ENCODE data around the gene CHP2. TPM values are rescaled to one million over a fixed set of nuclear protein-coding genes. Genes with fewer than 3 reads are reported as not detected.

The CHP2 gene
- total RNA-seq (2016; rRNA removed; fragmentation: Illumina TruSeq; extraction: Trizol) (not detected in 2 replicates), polyA plus RNA-seq (2011; rRNA removed) (0.03 TPM in 1 of 2 replicates, not detected in the other), polyA minus RNA-seq (2011; rRNA and poly(A)+ RNA removed; ENCODE audit: low replicate concordance) (not detected in 2 replicates), Bru-seq, nascent RNA (not detected), BruChase-seq, experiment 1, labeled RNA remaining after a 6-hour chase (not detected), BruChase-seq, experiment 2, labeled RNA remaining after a 2-hour chase (percentile 12 among the genes with signal in this experiment)
- total RNA-seq (2016; cell fraction: cytosol; rRNA removed; fragmentation: Illumina TruSeq; extraction: Trizol; ENCODE audit: low read depth), result not detected in 2 replicates
- total RNA-seq (2016; cell fraction: insoluble cytoplasmic fraction; rRNA removed; fragmentation: Illumina TruSeq; extraction: Trizol), result not detected in 2 replicates
- 0.07 and 0.09 TPM in 2 replicates for total RNA-seq (2016; cell fraction: membrane; rRNA removed; fragmentation: Illumina TruSeq; extraction: Trizol)
- total RNA-seq (2016; cell fraction: nucleus; rRNA removed; fragmentation: Illumina TruSeq; extraction: Trizol), result not detected in 2 replicates
- not detected in 2 replicates for polyA plus RNA-seq (2011; cell fraction: cytosol; rRNA removed)
- not detected in 2 replicates for polyA plus RNA-seq (2011; cell fraction: nucleus; rRNA removed)
- polyA plus RNA-seq (2012), result 0.36 and 0.39 TPM in 2 replicates
- polyA plus RNA-seq (2016; cell fraction: cytosol; fragmentation: Illumina TruSeq; extraction: Trizol; ENCODE audit: low read depth), result not detected in 2 replicates
- 0.10 and 0.15 TPM in 2 replicates for polyA plus RNA-seq (2016; cell fraction: insoluble cytoplasmic fraction; fragmentation: Illumina TruSeq; extraction: Trizol; ENCODE audit: low read depth)
- not detected in 2 replicates for polyA plus RNA-seq (2016; cell fraction: membrane; fragmentation: Illumina TruSeq; extraction: Trizol; ENCODE audit: low read depth)
- polyA plus RNA-seq (2016; cell fraction: nucleus; fragmentation: Illumina TruSeq; extraction: Trizol; ENCODE audit: insufficient read depth, low read depth), result 0.19 TPM in 1 of 2 replicates, not detected in the other
- not detected in 2 replicates for polyA minus RNA-seq (2011; cell fraction: cytosol; rRNA and poly(A)+ RNA removed)
- not detected in 2 replicates for polyA minus RNA-seq (2011; cell fraction: nucleus; rRNA and poly(A)+ RNA removed)
- long read RNA-seq, experiment 1, result 0 reads
- long read RNA-seq, experiment 2, result 0 reads

- H3K27me3 ChIP-seq (ENCODE audit: control insufficient read depth in 1 of 2, insufficient read depth in 2 of 2, low read length in 2 of 2), result peaks cover 5 to 24% of the 10 kb centered on the region in 2 experiments; a peak in 4 of 5 replicates
- no peaks in the 10 kb centered on the region for H4K20me1 ChIP-seq (ENCODE audit: insufficient read depth, low read length)
- peak; percentile 50 for ATAC-seq
- H3K4me2 ChIP-seq (ENCODE audit: low read depth, low read length), result peak within 1 kb of the TSS; percentile 64
- peak within 1 kb of the TSS; percentile 20 to 61 (median 36); a peak in 5 of 6 replicates for H3K4me3 ChIP-seq (replicated peaks in 1 of 3; ENCODE audit: insufficient read depth in 1 of 3, low read depth in 2 of 3, low read length in 3 of 3)
- FAIRE-seq, result no peak
- no peak for DNase-seq (ENCODE audit: low spot score)
- no peaks in the 10 kb centered on the region for H3K9me3 ChIP-seq (ENCODE audit: low read length)
- H3K9ac ChIP-seq (ENCODE audit: insufficient read depth, low read depth, low read length), result no peak within 1 kb of the TSS
- BruUV-seq (replicated peaks), result no TSS peak
- in situ Hi-C loops (cut with HindIII; ENCODE audit: extremely low pct_ligation_motif_present, low pct_unique_long_range_greater_than_20kb) (no loop called here), intact Hi-C loops (cut with micrococcal nuclease; ENCODE audit: unreplicated experiment) (no loop called here)
- H3K79me2 ChIP-seq (ENCODE audit: insufficient read depth, low read length), result no peaks in the 10 kb centered on the region
- H3K36me3 ChIP-seq (replicated peaks in 1 of 2; ENCODE audit: control insufficient read depth in 1 of 2, insufficient read depth in 2 of 2, low read length in 2 of 2), result no peaks in the 10 kb centered on the region
- no peak within 1 kb of the TSS for H2AFZ ChIP-seq (ENCODE audit: low read length)
- peaks cover 9% of the 10 kb centered on the region; the same call in 1 of the 2 replicates for H3K4me1 ChIP-seq (ENCODE audit: insufficient read depth, low read length)
- H3K27ac ChIP-seq (ENCODE audit: extremely low read length, insufficient read depth, low read length), result no peak within 1 kb of the TSS
- 57% methylated on average over 79 of the region's 80 CpGs for WGBS (ENCODE audit: low lambda C conversion rate)
- ChIA-PET POLR2A (no interaction called here), CTCF (ENCODE audit: low intra/inter-chr PET ratio, low total read pairs) (no interaction called here)
- TF ChIP-seq SETDB1 (CRISPR knock-in tag; IDR thresholded peaks at IDR 0.05; ENCODE audit: borderline replicate concordance) (0 out of 2 replicates have a peak, but pooled peaks have one; percentile 52), ZNF264 (CRISPR knock-in tag; IDR thresholded peaks at IDR 0.05) (no peak), RARG (CRISPR knock-in tag; IDR thresholded peaks at IDR 0.05; ENCODE audit: low read depth) (no peak), HIVEP1 (CRISPR knock-in tag; IDR thresholded peaks at IDR 0.05) (0 out of 2 replicates have a peak, but pooled peaks have one; percentile 30), ZNF781 (CRISPR knock-in tag; IDR thresholded peaks at IDR 0.05; ENCODE audit: borderline replicate concordance, not compliant biosample characterization) (peak; percentile 17), FIP1L1 (IDR thresholded peaks at IDR 0.05; ENCODE audit: borderline replicate concordance, insufficient read depth, low read depth, low read length) (no peak), ZNF709 (CRISPR knock-in tag; IDR thresholded peaks at IDR 0.05) (peak; percentile 45; the same call in 1 of the 2 replicates), MTF1 (CRISPR knock-in tag; IDR thresholded peaks at IDR 0.05) (no peak), ZSCAN12 (CRISPR knock-in tag; IDR thresholded peaks at IDR 0.05) (no peak), CREB1 (IDR thresholded peaks at IDR 0.05) (no peak), CREB1 (CRISPR knock-in tag; IDR thresholded peaks at IDR 0.05) (no peak), SMC3 (IDR thresholded peaks at IDR 0.05; ENCODE audit: low read length) (no peak), AGO2 (optimal IDR thresholded peaks at IDR 0.05; ENCODE audit: low read depth, low read length) (peak; percentile 48), ZFP90 (CRISPR knock-in tag; IDR thresholded peaks at IDR 0.05; ENCODE audit: borderline replicate concordance) (0 out of 2 replicates have a peak, but pooled peaks have one; percentile 30), DR1 (CRISPR knock-in tag; IDR thresholded peaks at IDR 0.05) (0 out of 2 replicates have a peak, but pooled peaks have one; percentile 26)
- TF ChIP-seq, protein P1, sequence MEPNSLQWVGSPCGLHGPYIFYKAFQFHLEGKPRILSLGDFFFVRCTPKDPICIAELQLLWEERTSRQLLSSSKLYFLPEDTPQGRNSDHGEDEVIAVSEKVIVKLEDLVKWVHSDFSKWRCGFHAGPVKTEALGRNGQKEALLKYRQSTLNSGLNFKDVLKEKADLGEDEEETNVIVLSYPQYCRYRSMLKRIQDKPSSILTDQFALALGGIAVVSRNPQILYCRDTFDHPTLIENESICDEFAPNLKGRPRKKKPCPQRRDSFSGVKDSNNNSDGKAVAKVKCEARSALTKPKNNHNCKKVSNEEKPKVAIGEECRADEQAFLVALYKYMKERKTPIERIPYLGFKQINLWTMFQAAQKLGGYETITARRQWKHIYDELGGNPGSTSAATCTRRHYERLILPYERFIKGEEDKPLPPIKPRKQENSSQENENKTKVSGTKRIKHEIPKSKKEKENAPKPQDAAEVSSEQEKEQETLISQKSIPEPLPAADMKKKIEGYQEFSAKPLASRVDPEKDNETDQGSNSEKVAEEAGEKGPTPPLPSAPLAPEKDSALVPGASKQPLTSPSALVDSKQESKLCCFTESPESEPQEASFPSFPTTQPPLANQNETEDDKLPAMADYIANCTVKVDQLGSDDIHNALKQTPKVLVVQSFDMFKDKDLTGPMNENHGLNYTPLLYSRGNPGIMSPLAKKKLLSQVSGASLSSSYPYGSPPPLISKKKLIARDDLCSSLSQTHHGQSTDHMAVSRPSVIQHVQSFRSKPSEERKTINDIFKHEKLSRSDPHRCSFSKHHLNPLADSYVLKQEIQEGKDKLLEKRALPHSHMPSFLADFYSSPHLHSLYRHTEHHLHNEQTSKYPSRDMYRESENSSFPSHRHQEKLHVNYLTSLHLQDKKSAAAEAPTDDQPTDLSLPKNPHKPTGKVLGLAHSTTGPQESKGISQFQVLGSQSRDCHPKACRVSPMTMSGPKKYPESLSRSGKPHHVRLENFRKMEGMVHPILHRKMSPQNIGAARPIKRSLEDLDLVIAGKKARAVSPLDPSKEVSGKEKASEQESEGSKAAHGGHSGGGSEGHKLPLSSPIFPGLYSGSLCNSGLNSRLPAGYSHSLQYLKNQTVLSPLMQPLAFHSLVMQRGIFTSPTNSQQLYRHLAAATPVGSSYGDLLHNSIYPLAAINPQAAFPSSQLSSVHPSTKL (CRISPR knock-in tag; IDR thresholded peaks at IDR 0.05), result 0 out of 2 replicates have a peak, but pooled peaks have one; percentile 17
These were observed at the start of gene CHP2 for GRCh38 chr16:23754594-23755483. Gene CHP2, plus strand, starts transcription at chr16:23755026. Its CDS starts 24 bp downstream, at chr16:23755050.

Measured in HepG2 (cell line).